Endodermal cell (in vitro differentiated cells): ENCODE results near the gene BANP. TPM values are rescaled to one million over a fixed set of nuclear protein-coding genes. Genes with fewer than 3 reads are reported as not detected.
"Not testable (repeated sequence)": the region's sequence is repeated elsewhere in the genome, so short reads cannot be mapped to it uniquely, and the experiment has no call there.

Experiments
- DNase-seq: peaks from one replicate; pipeline ENCODE4 v3.0.0-alpha.2; 2017
- H3K27ac ChIP-seq: 2 replicates; pipeline ENCODE4 v1.5.1; 2013; ENCODE audit warnings: mild to moderate bottlenecking, low read depth, low read length, moderate library complexity
- H3K27me3 ChIP-seq: 2 replicates; pipeline ENCODE4 v1.6.1; 2013; ENCODE audit warnings: mild to moderate bottlenecking, low read length, moderate library complexity; ENCODE audit not compliant: insufficient read depth, control insufficient read depth, poor library complexity, severe bottlenecking
- H3K36me3 ChIP-seq: 2 replicates; pipeline ENCODE4 v1.7.0; 2013; ENCODE audit warnings: mild to moderate bottlenecking, low read length, moderate library complexity; ENCODE audit not compliant: control insufficient read depth, insufficient read depth
- H3K4me1 ChIP-seq: one replicate; pipeline ENCODE4 v1.7.0; 2013; ENCODE audit warnings: low read length; ENCODE audit not compliant: control insufficient read depth, insufficient read depth
- H3K4me3 ChIP-seq: 2 replicates; pipeline ENCODE4 v1.5.1; 2013; ENCODE audit warnings: mild to moderate bottlenecking, low read length, moderate library complexity
- H3K9ac ChIP-seq: 2 replicates; pipeline ENCODE4 v1.6.1; 2013; ENCODE audit warnings: mild to moderate bottlenecking, low read length, moderate library complexity; ENCODE audit not compliant: poor library complexity, severe bottlenecking; ENCODE audit errors: extremely low read depth
- H3K9me3 ChIP-seq: 2 replicates; pipeline ENCODE4 v1.6.1; 2013; ENCODE audit warnings: mild to moderate bottlenecking, low read length, moderate library complexity; ENCODE audit not compliant: control insufficient read depth
- H3K27ac Mint-ChIP-seq: 2 replicates; pipeline ENCODE4 v1.8.0; 2020; ENCODE audit warnings: mixed read lengths
- H3K27me3 Mint-ChIP-seq: 2 replicates; pipeline ENCODE4 v1.8.0; 2021; ENCODE audit warnings: mild to moderate bottlenecking, mixed read lengths; ENCODE audit not compliant: insufficient read depth
- H3K36me3 Mint-ChIP-seq: 2 replicates; pipeline ENCODE4 v1.8.0; 2020; ENCODE audit warnings: low read depth, mixed read lengths
- H3K4me1 Mint-ChIP-seq: 2 replicates; pipeline ENCODE4 v1.8.0; 2020; ENCODE audit warnings: mixed read lengths
- H3K4me3 Mint-ChIP-seq: 2 replicates; pipeline ENCODE4 v1.8.0; 2020; ENCODE audit warnings: mild to moderate bottlenecking, moderate library complexity, mixed read lengths
- H3K9me3 Mint-ChIP-seq: 2 replicates; pipeline ENCODE4 v1.8.0; 2020; ENCODE audit warnings: mild to moderate bottlenecking, mixed read lengths
- WGBS, 2 experiments: methylation state at CpG; one replicate each; pipeline versions ENCODE4 v1.1.5 to v1.1.7; 2013; ENCODE audit warnings: missing lambda C conversion rate in 2 of 2, mixed read lengths in 1 of 2; ENCODE audit not compliant: insufficient coverage in 1 of 2, insufficient read length in 1 of 2; 5-methylcytosine and 5-hydroxymethylcytosine counted together
- total RNA-seq, 2 donors: library from RNA; stranded (reverse); fragmentation: NEBNext Ultra II Directional in 1 of 2; extraction: Animal tissue kit (Norgen Biotek cat#: 25700) in 1 of 2; gene quantifications; 2 replicates in 1 of 2; 3 replicates in 1 of 2; pipeline ENCODE4 v1.2.1, GENCODE V29; 2021
- TF ChIP-seq, protein P1 (sequence below): fragments of 200-600 bp; sonication (generic); conservative IDR thresholded peaks from 2 replicates; pipeline ENCODE4 v1.5.0; 2021; ENCODE audit warnings: antibody characterized with exemption, mild to moderate bottlenecking

Gene BANP
- total RNA-seq, 2 donors from 2014 or later: 39.5 to 45.5 TPM

DNA sequence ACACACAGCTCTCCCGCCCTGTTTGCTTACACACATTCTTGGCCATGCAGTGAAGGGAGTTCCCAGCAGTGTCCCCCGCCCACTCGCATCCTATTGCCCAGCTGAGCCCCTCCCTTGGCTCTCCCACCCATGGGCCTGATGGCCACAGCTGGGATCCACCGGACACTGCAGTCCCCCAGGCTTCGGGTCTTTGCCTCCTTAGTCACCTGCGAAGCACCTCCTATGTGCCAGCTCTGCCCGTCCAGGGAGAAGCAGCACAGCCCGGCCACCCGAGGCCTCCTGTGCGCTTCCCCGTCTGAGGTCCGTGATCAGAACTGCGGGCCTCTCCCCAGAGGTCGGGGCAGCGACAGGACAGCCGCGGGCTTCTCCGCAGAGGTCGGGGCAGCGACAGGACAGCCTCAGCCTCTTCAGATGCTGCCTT is 136.9 kb downstream of the BANP start:
- H3K4me1 Mint-ChIP-seq: no peaks in the 10 kb centered on the region
- H3K9me3 Mint-ChIP-seq: no peaks in the 10 kb centered on the region
- H3K27ac Mint-ChIP-seq: no peak overlapping the region
- H3K4me3 Mint-ChIP-seq: no peak overlapping the region
- no peaks in the 10 kb centered on the region for H3K27me3 ChIP-seq
- no peak overlapping the region for H3K4me3 ChIP-seq
- H3K9ac ChIP-seq: no peak overlapping the region
- H3K36me3 ChIP-seq: no peaks in the 10 kb centered on the region
- H3K4me1 ChIP-seq: no peaks in the 10 kb centered on the region
- TF ChIP-seq, protein P1, sequence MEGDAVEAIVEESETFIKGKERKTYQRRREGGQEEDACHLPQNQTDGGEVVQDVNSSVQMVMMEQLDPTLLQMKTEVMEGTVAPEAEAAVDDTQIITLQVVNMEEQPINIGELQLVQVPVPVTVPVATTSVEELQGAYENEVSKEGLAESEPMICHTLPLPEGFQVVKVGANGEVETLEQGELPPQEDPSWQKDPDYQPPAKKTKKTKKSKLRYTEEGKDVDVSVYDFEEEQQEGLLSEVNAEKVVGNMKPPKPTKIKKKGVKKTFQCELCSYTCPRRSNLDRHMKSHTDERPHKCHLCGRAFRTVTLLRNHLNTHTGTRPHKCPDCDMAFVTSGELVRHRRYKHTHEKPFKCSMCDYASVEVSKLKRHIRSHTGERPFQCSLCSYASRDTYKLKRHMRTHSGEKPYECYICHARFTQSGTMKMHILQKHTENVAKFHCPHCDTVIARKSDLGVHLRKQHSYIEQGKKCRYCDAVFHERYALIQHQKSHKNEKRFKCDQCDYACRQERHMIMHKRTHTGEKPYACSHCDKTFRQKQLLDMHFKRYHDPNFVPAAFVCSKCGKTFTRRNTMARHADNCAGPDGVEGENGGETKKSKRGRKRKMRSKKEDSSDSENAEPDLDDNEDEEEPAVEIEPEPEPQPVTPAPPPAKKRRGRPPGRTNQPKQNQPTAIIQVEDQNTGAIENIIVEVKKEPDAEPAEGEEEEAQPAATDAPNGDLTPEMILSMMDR: no peak
- DNase-seq: no peak
- no peaks in the 10 kb centered on the region for H3K9me3 ChIP-seq
- no peaks in the 10 kb centered on the region for H3K27me3 Mint-ChIP-seq
- H3K36me3 Mint-ChIP-seq: peaks cover 3% of the 10 kb centered on the region
- no peak overlapping the region for H3K27ac ChIP-seq
- 91 to 93% methylated on average over 4 to 20 of the region's 20 CpGs for WGBS, 2 experiments

GRCh38 chr16:88088611-88089010 is 137.4 kb downstream of the BANP start:
- H3K4me3 Mint-ChIP-seq, H3K27ac Mint-ChIP-seq, H3K9me3 ChIP-seq, H3K27me3 Mint-ChIP-seq, H3K36me3 ChIP-seq, H3K36me3 Mint-ChIP-seq, H3K4me1 Mint-ChIP-seq, H3K27me3 ChIP-seq, H3K4me1 ChIP-seq, H3K9ac ChIP-seq, H3K4me3 ChIP-seq, DNase-seq, H3K27ac ChIP-seq, H3K9me3 Mint-ChIP-seq: not testable (repeated sequence)
- 65 to 80% methylated on average over 4 to 9 of the region's 10 CpGs for WGBS, 2 experiments

GRCh38 chr16:88089071-88089470 is 137.8 kb downstream of the BANP start:
- H3K27me3 Mint-ChIP-seq, H3K36me3 ChIP-seq: not testable (repeated sequence)
- WGBS, 2 experiments: 96% methylated on average over 15 of the region's 15 CpGs; no CpG with 5 or more reads in 1 of the 2 experiments

GRCh38 chr16:88089632-88090376 is 138.6 kb downstream of the BANP start:
- not testable (repeated sequence) for H3K27me3 ChIP-seq, H3K27ac Mint-ChIP-seq, H3K9ac ChIP-seq, H3K4me3 Mint-ChIP-seq, H3K27ac ChIP-seq, H3K4me1 Mint-ChIP-seq, H3K36me3 ChIP-seq, DNase-seq, H3K4me1 ChIP-seq, H3K9me3 Mint-ChIP-seq, H3K36me3 Mint-ChIP-seq, H3K4me3 ChIP-seq, H3K9me3 ChIP-seq, H3K27me3 Mint-ChIP-seq
- 91 to 96% methylated on average over 15 to 23 of the region's 23 CpGs for WGBS, 2 experiments

More at GRCh38 chr16:88089071-88089470, 137.8 kb downstream of the BANP start:
- not testable (repeated sequence) for H3K9me3 ChIP-seq, H3K4me1 ChIP-seq, H3K9me3 Mint-ChIP-seq, H3K4me3 Mint-ChIP-seq, H3K27ac ChIP-seq, H3K27ac Mint-ChIP-seq, DNase-seq, H3K9ac ChIP-seq, H3K27me3 ChIP-seq, H3K4me1 Mint-ChIP-seq, H3K4me3 ChIP-seq, H3K36me3 Mint-ChIP-seq

- not testable (repeated sequence) for H3K9me3 Mint-ChIP-seq, H3K4me3 Mint-ChIP-seq, H3K9me3 ChIP-seq, H3K27ac Mint-ChIP-seq, H3K4me1 ChIP-seq, H3K4me1 Mint-ChIP-seq, H3K9ac ChIP-seq, H3K27me3 ChIP-seq, H3K27me3 Mint-ChIP-seq, H3K4me3 ChIP-seq, DNase-seq, H3K36me3 ChIP-seq, H3K27ac ChIP-seq, H3K36me3 Mint-ChIP-seq
- WGBS, 2 experiments: 80 to 85% methylated on average over 1 to 25 of the region's 38 CpGs
These were observed 139.3 kb downstream of the BANP start for GRCh38 chr16:88090377-88091175.

GRCh38 chr16:88091221-88091971 is 140.2 kb downstream of the BANP start:
- H3K4me1 ChIP-seq, H3K4me3 ChIP-seq, H3K27me3 Mint-ChIP-seq, H3K36me3 Mint-ChIP-seq, H3K9me3 ChIP-seq, H3K27ac ChIP-seq, H3K9ac ChIP-seq, H3K36me3 ChIP-seq, H3K4me3 Mint-ChIP-seq, H3K4me1 Mint-ChIP-seq, H3K27me3 ChIP-seq, H3K27ac Mint-ChIP-seq: not testable (repeated sequence)
- DNase-seq: peak; percentile 63
- 90 to 94% methylated on average over 13 to 31 of the region's 35 CpGs for WGBS, 2 experiments
- H3K9me3 Mint-ChIP-seq: peaks cover 10% of the 10 kb centered on the region
